Brain microvascular endothelial cell (primary cell): ENCODE data around the gene RELA.
"Not testable (repeated sequence)": the region's sequence is repeated elsewhere in the genome, so short reads cannot be mapped to it uniquely, and the experiment has no call there.

Experiments used
- DNase-seq: peaks from one replicate; pipeline ENCODE4 v3.0.0-alpha.2; 2020
- H3K27ac ChIP-seq: fragments of 250-450 bp; sonication (Bioruptor Pico); 2 replicates; pipeline ENCODE4 v1.5.1; 2020; ENCODE audit warnings: mild to moderate bottlenecking, moderate library complexity
- H3K27me3 ChIP-seq: fragments of 250-450 bp; sonication (Bioruptor Pico); replicated peaks from 2 replicates; pipeline ENCODE4 v1.5.1; 2020; ENCODE audit warnings: mild to moderate bottlenecking
- H3K36me3 ChIP-seq: fragments of 250-450 bp; sonication (Bioruptor Pico); replicated peaks from 2 replicates; pipeline ENCODE4 v1.5.1; 2020; ENCODE audit warnings: mild to moderate bottlenecking
- H3K4me3 ChIP-seq: 2 replicates; pipeline ENCODE4 v1.5.1; 2011; ENCODE audit warnings: low read depth, mild to moderate bottlenecking, control low read depth, low read length, moderate library complexity
- in situ Hi-C: cut with HindIII; loops from 2 replicates; pipeline ENCODE4 v1.10.0; 2017; ENCODE audit warnings: low sequenced_read_pairs, low pct_ligation_motif_present
- TF ChIP-seq, protein P1 (sequence below): IDR thresholded peaks from 2 replicates; pipeline ENCODE4 v1.5.1; 2011; ENCODE audit warnings: low read depth, mild to moderate bottlenecking, moderate library complexity, low read length, control low read depth, inconsistent platforms; ENCODE audit errors: missing control alignments

Gene RELA

DNA sequence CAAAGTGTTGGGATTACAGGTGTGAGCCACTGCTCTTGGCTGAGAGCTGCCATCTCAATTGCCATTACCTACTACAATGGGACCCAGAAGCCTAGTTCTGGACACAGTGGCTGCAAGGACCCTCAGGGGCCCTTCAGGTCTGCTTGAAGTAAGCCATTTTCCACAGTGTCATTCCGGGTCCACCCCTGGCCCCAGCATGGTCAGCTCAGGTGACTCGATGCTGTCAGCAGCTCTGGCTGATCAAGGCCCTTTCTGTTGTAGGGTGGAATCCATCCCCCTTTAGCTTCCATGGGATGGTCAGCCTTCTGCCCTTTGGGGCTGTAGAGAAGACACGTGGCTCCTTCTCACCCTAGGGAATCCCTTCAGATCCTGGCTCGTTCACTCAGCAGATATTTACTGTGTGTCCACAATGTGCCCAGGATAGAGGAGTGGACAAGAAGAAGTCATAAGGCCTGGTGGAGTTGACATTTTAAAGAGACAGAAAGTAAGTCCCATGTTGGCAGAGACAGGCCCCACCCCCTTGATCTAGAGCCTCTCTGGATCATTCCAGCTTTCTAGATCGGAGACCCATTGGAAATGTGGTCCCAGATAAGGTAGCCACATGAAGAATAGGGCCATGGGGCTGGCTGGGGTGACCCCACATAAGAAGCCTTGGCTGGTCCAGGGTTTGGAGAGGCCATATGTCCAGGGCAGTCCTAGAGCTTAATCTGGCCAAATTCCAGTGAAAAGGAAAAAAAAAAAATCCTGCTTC, 34.3 kb upstream of the RELA start:
- no peak for DNase-seq
- TF ChIP-seq, protein P1, sequence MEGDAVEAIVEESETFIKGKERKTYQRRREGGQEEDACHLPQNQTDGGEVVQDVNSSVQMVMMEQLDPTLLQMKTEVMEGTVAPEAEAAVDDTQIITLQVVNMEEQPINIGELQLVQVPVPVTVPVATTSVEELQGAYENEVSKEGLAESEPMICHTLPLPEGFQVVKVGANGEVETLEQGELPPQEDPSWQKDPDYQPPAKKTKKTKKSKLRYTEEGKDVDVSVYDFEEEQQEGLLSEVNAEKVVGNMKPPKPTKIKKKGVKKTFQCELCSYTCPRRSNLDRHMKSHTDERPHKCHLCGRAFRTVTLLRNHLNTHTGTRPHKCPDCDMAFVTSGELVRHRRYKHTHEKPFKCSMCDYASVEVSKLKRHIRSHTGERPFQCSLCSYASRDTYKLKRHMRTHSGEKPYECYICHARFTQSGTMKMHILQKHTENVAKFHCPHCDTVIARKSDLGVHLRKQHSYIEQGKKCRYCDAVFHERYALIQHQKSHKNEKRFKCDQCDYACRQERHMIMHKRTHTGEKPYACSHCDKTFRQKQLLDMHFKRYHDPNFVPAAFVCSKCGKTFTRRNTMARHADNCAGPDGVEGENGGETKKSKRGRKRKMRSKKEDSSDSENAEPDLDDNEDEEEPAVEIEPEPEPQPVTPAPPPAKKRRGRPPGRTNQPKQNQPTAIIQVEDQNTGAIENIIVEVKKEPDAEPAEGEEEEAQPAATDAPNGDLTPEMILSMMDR = no peak
- Histone ChIP-seq H3K4me3 (no peak overlapping the region), H3K36me3 (no peaks in the 10 kb centered on the region), H3K27me3 (no peaks in the 10 kb centered on the region), H3K27ac (no peak overlapping the region)
- in situ Hi-C loops = no loop called here

DNA sequence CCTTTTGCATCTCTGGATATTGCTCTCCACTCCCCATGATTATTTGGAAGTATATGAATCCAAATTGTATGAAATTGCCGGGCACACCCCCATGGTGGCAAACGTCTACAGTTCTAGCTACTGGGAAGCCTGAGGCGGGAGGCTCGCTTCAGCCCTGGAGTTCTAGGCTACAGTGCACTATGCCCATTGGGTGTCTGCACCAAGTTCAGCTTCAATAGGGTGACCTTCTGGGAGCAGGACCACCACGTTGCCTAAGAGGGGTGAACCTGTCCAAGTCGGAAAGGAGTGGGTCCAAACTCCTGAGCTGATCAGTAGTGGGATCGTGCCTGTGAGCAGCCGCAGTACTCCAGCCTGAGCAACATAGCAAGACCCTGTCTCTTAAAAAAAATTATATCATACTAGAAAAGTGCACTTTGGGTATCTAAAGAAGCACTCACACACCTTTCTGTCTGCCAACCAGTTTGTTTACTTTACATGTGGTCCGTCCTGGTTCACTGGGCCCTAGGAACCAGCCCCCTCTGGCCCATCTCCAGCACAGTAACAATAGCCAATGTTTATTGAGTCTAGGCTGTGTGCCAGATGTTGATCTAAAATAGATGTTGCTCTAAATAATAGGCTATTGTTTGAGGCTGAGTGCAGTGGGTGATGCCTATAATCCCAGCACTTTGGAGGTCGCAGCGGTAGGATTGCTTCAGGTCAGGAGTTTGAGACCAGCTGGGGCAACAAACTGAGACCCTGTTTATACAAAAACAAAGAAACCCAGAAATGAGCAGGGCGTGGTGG, 32.9 kb upstream of the RELA start:
- H3K4me3 ChIP-seq = no peak overlapping the region
- TF ChIP-seq, protein P1 = no peak
- H3K27ac ChIP-seq = no peak overlapping the region
- H3K36me3 ChIP-seq = no peaks in the 10 kb centered on the region
- no peaks in the 10 kb centered on the region for H3K27me3 ChIP-seq
- no peak for DNase-seq
- in situ Hi-C loops = no loop called here

DNA sequence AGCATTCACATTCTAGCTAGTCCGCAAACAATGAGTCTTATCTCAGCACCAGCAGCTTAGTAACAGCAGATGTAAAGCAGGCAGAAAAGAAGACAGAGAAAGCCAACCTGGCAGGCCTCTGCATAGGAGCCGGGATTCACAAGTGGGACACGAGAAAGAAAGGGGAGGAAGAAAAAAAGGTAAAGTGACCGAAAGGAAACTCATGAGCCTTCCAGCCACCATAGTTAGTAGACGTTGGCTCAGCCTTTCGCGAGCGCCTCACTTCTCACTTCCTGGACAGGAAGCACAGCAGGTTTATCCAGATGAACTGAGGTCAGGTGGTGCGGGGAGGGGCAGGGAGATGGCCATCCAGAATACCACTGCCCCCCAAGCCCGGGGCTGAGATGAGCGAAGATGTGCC, 29.7 kb upstream of the RELA start:
- TF ChIP-seq, protein P1 = no peak
- DNase-seq = no peak
- Histone ChIP-seq H3K4me3 (no peak overlapping the region), H3K36me3 (no peaks in the 10 kb centered on the region), H3K27me3 (no peaks in the 10 kb centered on the region), H3K27ac (no peak overlapping the region)
- in situ Hi-C loops = no loop called here

DNA sequence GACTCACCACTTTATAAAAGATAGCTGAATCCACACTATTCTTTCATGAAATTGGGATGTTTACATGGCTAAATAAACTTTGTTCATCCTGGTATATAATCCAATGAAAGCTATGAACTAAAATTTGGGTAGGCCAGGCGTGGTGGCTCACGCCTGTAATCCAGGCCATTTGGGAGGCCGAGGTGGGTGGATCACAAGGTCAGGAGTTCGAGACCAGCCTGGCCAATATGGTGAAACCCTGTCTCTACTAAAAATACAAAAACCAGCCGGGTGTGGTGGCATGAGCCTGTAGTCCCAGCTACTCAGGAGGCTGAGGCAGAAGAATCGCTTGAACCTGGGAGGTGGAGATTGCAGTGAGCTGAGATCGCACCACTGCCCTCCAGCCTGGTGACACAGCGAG, 29.1 kb upstream of the RELA start:
- H3K27me3 ChIP-seq, H3K27ac ChIP-seq, DNase-seq, in situ Hi-C loops, H3K36me3 ChIP-seq, H3K4me3 ChIP-seq: not testable (repeated sequence)

DNA sequence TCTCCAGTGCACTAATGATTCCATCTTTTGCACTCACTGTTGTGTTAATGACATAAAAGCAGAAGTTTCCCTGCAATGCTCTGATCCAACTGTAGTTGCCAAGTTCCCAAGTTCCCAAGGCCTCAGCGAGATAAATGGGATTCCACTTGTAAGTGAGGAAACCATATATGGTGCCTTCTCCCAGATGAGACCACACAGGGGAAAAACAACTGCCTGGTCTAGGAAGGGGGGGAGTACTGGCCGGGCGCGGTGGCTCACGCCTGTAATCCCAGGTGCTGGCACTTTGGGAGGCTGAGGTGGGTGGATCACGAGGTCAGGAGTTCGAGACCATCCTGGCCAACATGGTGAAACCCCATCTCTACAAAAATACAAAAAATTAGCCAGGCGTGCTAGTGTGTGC, 23.3 kb upstream of the RELA start:
- in situ Hi-C loops = no loop called here

DNA sequence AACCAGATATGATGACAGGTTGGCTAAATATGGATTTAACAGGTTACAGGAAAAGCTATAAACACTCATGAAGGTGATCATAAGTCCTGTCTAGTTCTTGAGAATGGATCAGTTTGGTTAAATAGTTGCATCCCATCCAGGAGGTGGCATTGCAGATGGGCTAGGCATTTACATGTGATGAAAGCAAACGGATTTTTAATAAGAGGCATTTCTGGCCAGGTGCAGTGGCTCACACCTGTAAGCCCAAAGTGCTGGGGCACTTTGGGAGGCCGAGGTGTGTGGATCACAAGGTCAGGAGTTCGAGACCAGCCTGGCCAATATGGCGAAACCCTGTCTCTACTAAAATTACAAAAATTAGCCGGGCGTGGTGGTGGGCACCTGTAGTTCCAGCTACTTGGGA, 20.8 kb upstream of the RELA start:
- H3K27ac ChIP-seq, in situ Hi-C loops, H3K27me3 ChIP-seq, H3K36me3 ChIP-seq, H3K4me3 ChIP-seq, DNase-seq: not testable (repeated sequence)

More for the DNA sequence above, 23.3 kb upstream of the RELA start:
- Histone ChIP-seq H3K4me3 (no peak overlapping the region), H3K27ac (no peak overlapping the region), H3K27me3 (peaks cover 2% of the 10 kb centered on the region), H3K36me3 (no peaks in the 10 kb centered on the region)
- TF ChIP-seq, protein P1 = no peak
- DNase-seq = no peak
